Esophagus squamous epithelium (tissue), 4 donors: ENCODE data around the gene COX7A1.

Source experiments
- POLR2A ChIP-seq, 4 donors: fragments of 450-650 bp; IDR thresholded peaks; one replicate each; pipeline ENCODE4 v1.6.1; 2017; ENCODE audit warnings: antibody characterized with exemption in 4 of 4, mild to moderate bottlenecking in 4 of 4, moderate library complexity in 3 of 4
- TF ChIP-seq, protein P1 (sequence below), 6 experiments: fragments of 450-650 bp in 4 of 6; fragments of 200-600 bp in 2 of 6; sonication (generic) in 2 of 6; IDR thresholded peaks; one replicate each; pipeline ENCODE4 v1.5.1; 2016 to 2019; ENCODE audit warnings: antibody characterized with exemption in 6 of 6, mild to moderate bottlenecking in 4 of 6, moderate library complexity in 4 of 6

DNA sequence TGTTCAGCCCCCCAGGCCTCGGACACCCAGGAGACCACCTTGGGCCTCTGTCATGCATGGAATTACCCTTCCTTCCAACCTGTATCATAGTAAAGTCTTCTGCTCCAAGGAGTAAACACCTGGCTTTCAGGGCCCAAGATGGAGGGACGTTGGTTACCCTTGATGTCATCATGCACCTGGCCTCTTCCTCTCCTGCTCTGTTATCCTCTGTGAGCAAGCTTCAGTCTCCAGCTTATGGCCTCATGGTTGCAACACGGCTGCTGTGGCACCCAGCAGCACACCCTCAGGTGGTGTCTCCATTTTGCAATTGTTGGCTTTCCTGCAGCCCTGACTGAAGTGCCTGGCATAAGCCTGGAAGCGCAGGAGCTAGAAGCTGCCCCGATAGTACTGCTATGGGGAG is 45.3 kb downstream of the COX7A1 start:
- TF ChIP-seq, protein P1, sequence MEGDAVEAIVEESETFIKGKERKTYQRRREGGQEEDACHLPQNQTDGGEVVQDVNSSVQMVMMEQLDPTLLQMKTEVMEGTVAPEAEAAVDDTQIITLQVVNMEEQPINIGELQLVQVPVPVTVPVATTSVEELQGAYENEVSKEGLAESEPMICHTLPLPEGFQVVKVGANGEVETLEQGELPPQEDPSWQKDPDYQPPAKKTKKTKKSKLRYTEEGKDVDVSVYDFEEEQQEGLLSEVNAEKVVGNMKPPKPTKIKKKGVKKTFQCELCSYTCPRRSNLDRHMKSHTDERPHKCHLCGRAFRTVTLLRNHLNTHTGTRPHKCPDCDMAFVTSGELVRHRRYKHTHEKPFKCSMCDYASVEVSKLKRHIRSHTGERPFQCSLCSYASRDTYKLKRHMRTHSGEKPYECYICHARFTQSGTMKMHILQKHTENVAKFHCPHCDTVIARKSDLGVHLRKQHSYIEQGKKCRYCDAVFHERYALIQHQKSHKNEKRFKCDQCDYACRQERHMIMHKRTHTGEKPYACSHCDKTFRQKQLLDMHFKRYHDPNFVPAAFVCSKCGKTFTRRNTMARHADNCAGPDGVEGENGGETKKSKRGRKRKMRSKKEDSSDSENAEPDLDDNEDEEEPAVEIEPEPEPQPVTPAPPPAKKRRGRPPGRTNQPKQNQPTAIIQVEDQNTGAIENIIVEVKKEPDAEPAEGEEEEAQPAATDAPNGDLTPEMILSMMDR (IDR thresholded peaks at IDR 0.05) = no peak
- no peak for TF ChIP-seq POLR2A (IDR thresholded peaks at IDR 0.05)
